GM12872 (cell line): Measurements from ENCODE around the gene EFCAB8.

Source experiments
- TF ChIP-seq, protein P1 (sequence below): IDR thresholded peaks from 3 replicates; pipeline ENCODE4 v1.5.1; 2011; ENCODE audit warnings: low read depth, mild to moderate bottlenecking, low read length, moderate library complexity; ENCODE audit not compliant: insufficient read depth

Gene EFCAB8

DNA sequence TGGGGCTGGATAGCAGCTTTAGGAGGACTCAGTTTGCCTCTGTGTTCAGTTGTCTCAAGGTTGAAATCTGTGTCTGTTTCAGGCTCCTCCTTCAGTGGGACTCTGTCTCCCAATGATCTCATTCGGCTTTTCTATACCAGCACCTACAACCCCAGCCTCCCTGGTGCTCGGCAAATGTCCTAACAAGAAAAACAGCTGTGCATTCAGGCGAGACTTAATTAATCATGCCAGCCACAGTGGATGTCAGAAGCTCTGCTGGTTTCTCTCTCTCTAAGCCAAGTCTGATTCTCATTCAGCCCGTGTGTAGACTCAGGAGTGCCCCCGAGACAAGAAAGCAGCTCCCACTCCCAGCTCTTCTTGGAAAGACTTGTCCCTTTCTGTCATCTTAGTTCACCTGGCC is 98.7 kb downstream of the EFCAB8 start:
- TF ChIP-seq, protein P1, sequence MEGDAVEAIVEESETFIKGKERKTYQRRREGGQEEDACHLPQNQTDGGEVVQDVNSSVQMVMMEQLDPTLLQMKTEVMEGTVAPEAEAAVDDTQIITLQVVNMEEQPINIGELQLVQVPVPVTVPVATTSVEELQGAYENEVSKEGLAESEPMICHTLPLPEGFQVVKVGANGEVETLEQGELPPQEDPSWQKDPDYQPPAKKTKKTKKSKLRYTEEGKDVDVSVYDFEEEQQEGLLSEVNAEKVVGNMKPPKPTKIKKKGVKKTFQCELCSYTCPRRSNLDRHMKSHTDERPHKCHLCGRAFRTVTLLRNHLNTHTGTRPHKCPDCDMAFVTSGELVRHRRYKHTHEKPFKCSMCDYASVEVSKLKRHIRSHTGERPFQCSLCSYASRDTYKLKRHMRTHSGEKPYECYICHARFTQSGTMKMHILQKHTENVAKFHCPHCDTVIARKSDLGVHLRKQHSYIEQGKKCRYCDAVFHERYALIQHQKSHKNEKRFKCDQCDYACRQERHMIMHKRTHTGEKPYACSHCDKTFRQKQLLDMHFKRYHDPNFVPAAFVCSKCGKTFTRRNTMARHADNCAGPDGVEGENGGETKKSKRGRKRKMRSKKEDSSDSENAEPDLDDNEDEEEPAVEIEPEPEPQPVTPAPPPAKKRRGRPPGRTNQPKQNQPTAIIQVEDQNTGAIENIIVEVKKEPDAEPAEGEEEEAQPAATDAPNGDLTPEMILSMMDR: no peak

GRCh38 chr20:32958574-32958973 is 99.9 kb downstream of the EFCAB8 start:
- TF ChIP-seq, protein P1: no peak

DNA sequence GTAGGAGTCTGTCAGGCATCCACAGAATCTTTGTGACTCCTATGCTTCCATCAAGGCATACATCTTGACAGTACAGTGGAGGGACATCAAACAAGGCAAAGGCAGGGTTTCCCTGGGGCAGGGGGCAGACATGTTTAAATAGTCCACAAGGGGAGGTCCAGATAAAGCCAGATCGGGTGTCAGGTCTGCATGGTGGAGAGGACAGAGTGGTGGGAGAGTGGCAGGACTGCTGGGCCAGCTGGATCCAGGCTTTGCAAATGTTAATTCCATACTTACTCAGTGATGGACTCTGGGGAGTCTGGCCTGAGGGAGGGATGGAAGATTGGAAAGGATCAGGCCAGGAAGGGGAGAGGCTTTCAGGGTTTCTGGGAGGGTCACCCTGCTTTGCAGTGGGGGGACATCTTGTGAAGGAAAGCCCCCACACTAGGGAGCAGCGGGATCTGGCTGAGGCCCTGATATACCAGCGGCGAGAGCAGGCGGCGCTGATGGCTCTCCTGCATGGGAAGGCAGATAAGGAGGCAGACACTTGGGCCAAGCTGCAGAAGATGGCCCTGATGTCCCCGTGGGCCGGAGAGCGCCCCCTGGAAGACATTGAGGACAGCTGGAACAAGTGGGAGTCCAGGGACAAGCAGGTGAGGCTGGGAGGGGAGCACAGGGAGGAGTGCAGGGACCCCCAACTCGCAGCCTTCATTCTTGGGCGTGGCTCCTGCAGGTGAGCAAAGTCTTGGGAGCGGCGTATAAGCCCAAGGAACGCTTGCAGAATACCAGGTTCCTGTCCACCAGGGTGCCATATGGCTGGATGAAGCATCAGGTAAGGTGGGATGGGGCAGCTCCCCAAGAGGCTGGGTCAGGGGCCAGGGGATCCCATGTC is 100.9 kb downstream of the EFCAB8 start:
- TF ChIP-seq, protein P1: no peak

- TF ChIP-seq, protein P1: no peak
These were observed 101.4 kb downstream of the EFCAB8 start for GRCh38 chr20:32960222-32960518.

DNA sequence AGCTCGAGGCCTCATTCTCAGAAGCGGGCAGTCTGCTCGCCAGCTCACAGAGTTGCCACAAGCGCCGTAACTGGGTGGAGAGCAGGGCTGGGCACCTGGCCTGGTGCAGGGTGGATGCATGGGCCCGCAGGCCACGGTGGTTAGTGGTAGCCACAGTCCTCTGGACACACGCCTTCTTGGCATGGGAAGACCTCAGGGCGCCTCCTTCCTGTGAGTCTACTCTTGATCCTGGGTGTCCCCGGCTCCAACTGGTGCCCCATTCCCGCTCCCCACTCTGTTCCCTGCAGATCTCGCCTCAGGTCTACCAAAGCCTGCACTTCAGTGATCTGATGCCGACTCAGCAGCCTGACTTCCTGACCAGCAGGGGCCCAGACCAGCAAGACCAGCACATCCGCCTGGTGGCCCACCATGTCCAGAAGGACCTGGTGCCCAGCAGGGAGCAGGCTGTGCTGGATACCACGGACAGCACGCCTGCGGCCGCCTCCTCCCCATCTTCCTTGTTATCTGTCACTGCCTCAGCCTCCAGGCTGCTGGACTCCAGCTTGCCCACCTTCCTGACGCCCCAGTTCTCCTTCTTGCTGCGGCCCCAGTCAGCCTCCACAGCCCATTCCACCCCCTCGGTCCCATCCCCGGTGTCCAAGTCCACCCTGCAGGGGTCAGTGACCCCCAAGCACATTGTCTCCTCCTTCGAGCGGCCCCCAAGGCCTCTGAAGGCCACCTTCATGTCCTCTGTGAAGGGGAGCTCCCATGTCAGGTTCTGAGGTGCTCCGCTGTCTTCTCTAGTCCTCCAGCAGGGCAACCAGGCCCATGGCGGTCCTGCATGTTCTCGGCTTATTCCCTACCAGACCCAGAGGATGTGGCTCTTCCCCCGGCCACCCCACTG is 102.4 kb downstream of the EFCAB8 start:
- TF ChIP-seq, protein P1: no peak

DNA sequence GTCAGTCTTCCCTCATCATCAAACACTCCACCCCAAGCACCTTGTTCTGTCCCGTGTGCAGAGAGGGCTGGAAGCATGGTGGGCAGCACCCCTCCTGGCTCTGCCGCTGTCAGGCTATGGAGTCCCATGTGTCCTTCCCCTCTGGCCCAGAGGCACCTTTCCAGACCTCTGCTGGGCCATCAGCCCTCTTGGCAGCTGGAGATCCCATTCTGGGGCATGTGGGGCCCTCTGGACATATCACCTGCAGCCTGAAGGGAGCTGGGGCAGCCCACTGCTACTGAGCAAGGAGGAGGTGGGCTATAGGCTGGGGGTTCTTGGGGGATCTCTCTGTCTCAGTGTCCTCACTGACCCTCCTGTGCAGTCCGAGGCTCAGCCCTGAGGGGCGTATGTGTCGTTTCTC is 103.3 kb downstream of the EFCAB8 start:
- TF ChIP-seq, protein P1: no peak

DNA sequence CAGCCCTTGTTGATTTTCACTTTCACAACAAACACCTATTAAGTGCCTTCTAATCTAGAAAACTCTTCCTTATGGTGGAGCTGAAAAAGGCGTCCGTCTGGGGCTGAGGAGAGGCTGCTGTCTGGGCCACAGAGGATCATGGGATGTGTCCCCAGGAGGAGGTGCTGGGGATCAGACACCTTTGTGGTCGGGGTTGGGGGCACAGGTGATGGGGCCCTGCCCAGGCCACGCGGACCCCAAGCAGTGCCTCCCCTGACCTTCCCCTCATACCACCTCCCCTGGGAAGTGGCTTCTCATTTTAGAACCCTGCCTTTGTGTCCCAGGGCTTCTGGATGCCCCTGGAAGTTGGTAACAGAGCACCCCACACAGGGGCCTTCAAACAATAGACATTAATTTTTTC is 104.5 kb downstream of the EFCAB8 start:
- TF ChIP-seq, protein P1: no peak
